ENCODE data around the gene SOX10. TPM values are rescaled to one million over a fixed set of nuclear protein-coding genes. Genes with fewer than 3 reads are reported as not detected.

SOX10 gene
- total and polyA plus RNA-seq, 2 donors (not counting 1 experiment from before 2014, with no cell fraction given), result not detected

DNA sequence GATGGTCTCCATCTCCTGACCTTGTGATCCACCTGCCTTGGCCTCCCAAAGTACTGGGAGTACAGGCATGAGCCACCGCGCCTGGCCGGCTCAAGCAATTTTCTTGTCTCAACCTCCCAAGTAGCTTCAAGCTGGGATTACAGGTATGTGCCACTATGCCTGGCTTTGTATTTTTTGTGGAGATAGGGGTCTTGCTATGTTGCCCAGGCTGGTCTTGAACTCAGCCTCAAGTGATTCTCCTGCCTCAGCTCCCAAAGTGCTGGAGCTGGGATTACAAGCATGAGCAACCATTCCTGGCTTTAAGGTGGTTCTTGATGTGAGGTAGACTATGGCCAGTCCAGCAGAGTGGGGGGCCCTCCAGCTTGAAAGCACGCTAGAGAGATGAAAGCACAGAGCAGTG lies 23.3 kb downstream of the SOX10 start:
- no peaks in the 10 kb centered on the region for H3K27me3 ChIP-seq (replicated peaks in 1 of 4; ENCODE audit: control extremely low read depth in 1 of 4, control insufficient read depth in 3 of 4, insufficient read depth in 4 of 4, low read length in 3 of 4)
- ATAC-seq (ENCODE audit: low read depth) (no peak), DNase-seq (no peak)
- H3K79me2 ChIP-seq (ENCODE audit: control insufficient read depth, insufficient read depth, low read length), result peaks cover 20% of the 10 kb centered on the region
- intact Hi-C loops (cut with micrococcal nuclease), result no loop called here
- Mint-ChIP-seq H3K27ac (no peak overlapping the region), H3K27me3 (no peaks in the 10 kb centered on the region), H3K9me3 (ENCODE audit: insufficient read depth) (no peaks in the 10 kb centered on the region), H3K4me3 (no peak overlapping the region), H3K4me1 (peaks cover 4% of the 10 kb centered on the region)
- no peak overlapping the region for H2AFZ ChIP-seq (ENCODE audit: insufficient read depth, low read depth, low read length, poor library complexity, severe bottlenecking)
- H3K9me3 ChIP-seq (ENCODE audit: control extremely low read depth in 1 of 3, control insufficient read depth in 2 of 3, insufficient read depth in 1 of 3, low read length in 2 of 3), result no peaks in the 10 kb centered on the region
- H3K36me3 ChIP-seq (replicated peaks in 1 of 2; ENCODE audit: control extremely low read depth in 1 of 2, control insufficient read depth in 1 of 2, extremely low read depth in 1 of 2, insufficient read depth in 2 of 2, low read length in 1 of 2), result peaks cover 10 to 54% of the 10 kb centered on the region in 2 experiments
- WGBS (ENCODE audit: insufficient coverage), result no CpG with 5 or more reads among the region's 4 CpGs
- H3K4me2 ChIP-seq (replicated peaks; ENCODE audit: low read depth, low read length, poor library complexity, severe bottlenecking), result no peak overlapping the region
- H3K27ac ChIP-seq (ENCODE audit: low read length in 2 of 2), result no peak overlapping the region
- POLR2A ChIA-PET, result no interaction called here
- no peak overlapping the region for H3K9ac ChIP-seq (ENCODE audit: low read length)
- TF ChIP-seq CTCF (IDR thresholded peaks at IDR 0.05), result no peak
- TF ChIP-seq EZH2 (IDR thresholded peaks at IDR 0.05; ENCODE audit: borderline replicate concordance, insufficient read depth, low read depth, low read length, poor library complexity, severe bottlenecking), result no peak
- peaks cover 8% of the 10 kb centered on the region for H4K20me1 ChIP-seq (ENCODE audit: control insufficient read depth, insufficient read depth, low read length, poor library complexity, severe bottlenecking)
- no peak overlapping the region for H3K4me3 ChIP-seq (ENCODE audit: control extremely low read depth in 1 of 5, extremely low read depth in 1 of 5, insufficient read depth in 1 of 5, low read depth in 2 of 5, low read length in 4 of 5)
- CTCF ChIA-PET, result no interaction called here
- H3K4me1 ChIP-seq (ENCODE audit: control insufficient read depth in 2 of 2, insufficient read depth in 2 of 2, low read length in 2 of 2), result no peaks in the 10 kb centered on the region

DNA sequence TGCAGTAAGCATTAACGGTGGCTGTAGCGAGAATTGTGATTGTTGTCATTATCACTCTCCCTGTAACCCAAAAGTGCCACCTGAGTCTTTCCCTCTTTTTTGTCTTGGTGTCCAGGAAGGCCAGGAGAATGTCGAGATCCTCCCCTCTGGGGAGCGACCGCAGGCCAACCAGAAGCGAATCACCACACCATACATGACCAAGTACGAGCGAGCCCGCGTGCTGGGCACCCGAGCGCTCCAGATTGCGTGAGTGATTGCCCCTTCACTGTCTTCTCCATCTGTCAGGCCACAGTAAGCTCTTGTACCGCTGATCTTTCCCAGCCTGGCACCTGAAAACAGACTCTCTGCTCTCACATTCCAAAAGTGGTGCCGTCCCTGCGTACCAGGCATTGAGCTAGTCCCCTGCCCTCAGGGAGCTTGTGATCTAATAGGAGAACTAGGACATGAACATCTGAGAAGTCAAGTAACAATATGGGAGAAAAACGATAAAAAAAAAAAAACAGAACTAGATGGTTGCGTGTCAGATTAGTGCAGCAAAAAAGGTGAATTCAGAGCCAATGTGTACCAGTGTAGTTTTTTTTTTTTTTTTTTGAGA lies 25.0 kb downstream of the SOX10 start:
- Histone ChIP-seq H3K9ac (ENCODE audit: low read length) (no peak overlapping the region), H4K20me1 (ENCODE audit: control insufficient read depth, insufficient read depth, low read length, poor library complexity, severe bottlenecking) (no peaks in the 10 kb centered on the region), H3K4me3 (ENCODE audit: control extremely low read depth in 1 of 5, extremely low read depth in 1 of 5, insufficient read depth in 1 of 5, low read depth in 2 of 5, low read length in 4 of 5) (no peak overlapping the region), H2AFZ (ENCODE audit: insufficient read depth, low read depth, low read length, poor library complexity, severe bottlenecking) (no peak overlapping the region), H3K36me3 (replicated peaks in 1 of 2; ENCODE audit: control extremely low read depth in 1 of 2, control insufficient read depth in 1 of 2, extremely low read depth in 1 of 2, insufficient read depth in 2 of 2, low read length in 1 of 2) (peaks cover 10 to 53% of the 10 kb centered on the region in 2 experiments), H3K4me2 (replicated peaks; ENCODE audit: low read depth, low read length, poor library complexity, severe bottlenecking) (no peak overlapping the region), H3K27me3 (replicated peaks in 1 of 4; ENCODE audit: control extremely low read depth in 1 of 4, control insufficient read depth in 3 of 4, insufficient read depth in 4 of 4, low read length in 3 of 4) (no peaks in the 10 kb centered on the region), H3K79me2 (ENCODE audit: control insufficient read depth, insufficient read depth, low read length) (peaks cover 15% of the 10 kb centered on the region), H3K4me1 (ENCODE audit: control insufficient read depth in 2 of 2, insufficient read depth in 2 of 2, low read length in 2 of 2) (peaks cover 6% of the 10 kb centered on the region in 2 donors), H3K27ac (ENCODE audit: low read length in 2 of 2) (no peak overlapping the region), H3K9me3 (ENCODE audit: control extremely low read depth in 1 of 3, control insufficient read depth in 2 of 3, insufficient read depth in 1 of 3, low read length in 2 of 3) (no peaks in the 10 kb centered on the region)
- ChIA-PET POLR2A (no interaction called here), CTCF (interaction anchor here (0.5 to 0.9 kb wide), 5 partner anchors 10 to 553 kb away, joined by 3 to 8 read pairs (median 4); partner anchors contain the start of gene GALR3)
- no peak for ATAC-seq (ENCODE audit: low read depth)
- H3K27ac Mint-ChIP-seq, result no peak overlapping the region
- peaks cover 10% of the 10 kb centered on the region for H3K4me1 Mint-ChIP-seq
- TF ChIP-seq EZH2 (IDR thresholded peaks at IDR 0.05; ENCODE audit: borderline replicate concordance, insufficient read depth, low read depth, low read length, poor library complexity, severe bottlenecking) (no peak), CTCF (IDR thresholded peaks at IDR 0.05) (no peak)
- H3K9me3 Mint-ChIP-seq (ENCODE audit: insufficient read depth), result no peaks in the 10 kb centered on the region
- H3K27me3 Mint-ChIP-seq, result no peaks in the 10 kb centered on the region
- 98% methylated on average over 15 of the region's 18 CpGs for WGBS (ENCODE audit: insufficient coverage)
- intact Hi-C loops (cut with micrococcal nuclease), result no loop called here
- no peak for DNase-seq
- no peak overlapping the region for H3K4me3 Mint-ChIP-seq
